Measurements from ENCODE around the gene SNRNP70. TPM values are rescaled to one million over a fixed set of nuclear protein-coding genes. Genes with fewer than 3 reads are reported as not detected.

SNRNP70 gene
- total RNA-seq, 1 donor from 2014 or later = 139 TPM

- ATAC-seq = peak; percentile 95
- DNase-seq = peak; percentile 79
- intact Hi-C loops (cut with micrococcal nuclease) = loop anchor here (10.0 kb wide), 1 partner anchor 50 kb away; no protein-coding TSS in a partner anchor
These were observed 9.5 kb downstream of the SNRNP70 start for GRCh38 chr19:49094505-49095482.

GRCh38 chr19:49097453-49098288, 12.4 kb downstream of the SNRNP70 start:
- ATAC-seq (peak; percentile 62), DNase-seq (peak; percentile 71)
- intact Hi-C loops (cut with micrococcal nuclease) = loop anchor here (10.0 kb wide), 1 partner anchor 47 kb away; no protein-coding TSS in a partner anchor

DNA sequence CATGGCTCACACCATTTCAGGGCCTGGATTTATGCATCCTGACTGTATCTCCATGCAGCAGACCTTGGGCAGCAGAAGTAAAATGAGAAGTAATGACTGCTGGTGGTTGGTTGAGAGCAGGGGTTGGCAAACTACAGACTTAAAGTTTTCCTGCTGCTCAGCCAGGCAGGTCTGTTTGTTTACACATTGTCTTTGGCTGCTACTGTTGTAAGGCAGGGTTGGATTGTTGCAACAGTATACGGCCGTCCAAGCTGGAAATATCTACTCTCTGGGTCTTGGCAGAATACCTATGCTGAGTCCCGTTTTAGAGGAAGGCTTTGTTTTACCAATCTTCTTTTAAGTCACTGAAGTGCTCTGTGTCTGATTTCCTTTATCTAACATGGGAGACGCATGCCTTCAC, 13.5 kb downstream of the SNRNP70 start:
- DNase-seq (no peak), ATAC-seq (no peak)
- intact Hi-C loops (cut with micrococcal nuclease) = loop anchor here (10.0 kb wide), 1 partner anchor 46 kb away; no protein-coding TSS in a partner anchor

DNA sequence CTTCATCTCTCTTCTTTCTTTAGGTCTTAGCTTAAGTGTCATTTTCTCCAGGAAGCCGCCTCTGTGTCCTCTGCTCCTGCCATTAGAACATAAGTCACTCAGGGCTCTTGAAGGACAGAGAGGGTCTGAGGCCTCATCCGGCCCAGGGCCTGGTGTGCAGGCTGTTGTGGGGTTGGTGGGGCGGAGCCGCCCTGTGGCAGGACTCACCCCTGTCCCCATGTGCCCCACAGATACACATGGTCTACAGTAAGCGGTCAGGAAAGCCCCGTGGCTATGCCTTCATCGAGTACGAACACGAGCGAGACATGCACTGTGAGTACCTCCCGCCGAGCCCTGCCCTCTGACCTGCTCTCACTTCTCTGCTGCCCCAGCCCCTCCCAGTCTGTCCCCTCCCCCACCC, 15.9 kb downstream of the SNRNP70 start:
- intact Hi-C loops (cut with micrococcal nuclease) = loop anchor here (5.0 kb wide), 1 partner anchor 106 kb away; no protein-coding TSS in a partner anchor
- no peak for DNase-seq
- no peak for ATAC-seq

- DNase-seq = no peak
- no peak for ATAC-seq
- intact Hi-C loops (cut with micrococcal nuclease) = loop anchor here (5.0 kb wide), 1 partner anchor 105 kb away; no protein-coding TSS in a partner anchor
These were observed 17.1 kb downstream of the SNRNP70 start for GRCh38 chr19:49102303-49102702.

- no peak for ATAC-seq
- intact Hi-C loops (cut with micrococcal nuclease) = loop anchor here (5.0 kb wide), 1 partner anchor 104 kb away; no protein-coding TSS in a partner anchor
- no peak for DNase-seq
These were observed 18.3 kb downstream of the SNRNP70 start for GRCh38 chr19:49103331-49104085.

- intact Hi-C loops (cut with micrococcal nuclease) = loop anchor here (5.0 kb wide), 1 partner anchor 103 kb away; no protein-coding TSS in a partner anchor
- ATAC-seq (no peak), DNase-seq (no peak)
These were observed 19.1 kb downstream of the SNRNP70 start for GRCh38 chr19:49104229-49104864.

DNA sequence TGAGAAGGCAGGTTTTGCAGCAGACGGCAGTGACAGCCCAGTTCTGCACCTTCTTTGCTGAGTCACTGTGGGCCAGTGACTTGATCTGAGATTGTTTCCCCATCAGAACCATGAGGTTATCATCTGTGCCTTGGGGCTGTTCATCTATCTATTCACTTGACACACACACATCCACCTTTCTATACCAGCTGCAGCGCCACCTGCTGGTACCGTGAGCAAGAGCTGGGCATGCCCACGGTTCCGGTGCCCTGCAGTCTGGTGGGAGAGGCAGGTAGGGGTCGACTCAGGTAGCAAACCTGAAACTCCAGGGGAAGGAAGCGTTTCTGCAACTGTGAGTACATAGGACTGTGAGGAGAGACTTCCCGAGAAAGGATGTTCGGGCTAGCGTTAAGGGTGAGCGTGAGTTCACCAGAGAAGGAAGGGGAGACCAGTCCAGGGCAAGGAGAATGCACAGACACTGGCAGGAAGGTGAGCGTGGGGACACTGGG, 21.4 kb downstream of the SNRNP70 start:
- ATAC-seq (peak; percentile 40), DNase-seq (peak; percentile 75)
- intact Hi-C loops (cut with micrococcal nuclease) = no loop called here

DNA sequence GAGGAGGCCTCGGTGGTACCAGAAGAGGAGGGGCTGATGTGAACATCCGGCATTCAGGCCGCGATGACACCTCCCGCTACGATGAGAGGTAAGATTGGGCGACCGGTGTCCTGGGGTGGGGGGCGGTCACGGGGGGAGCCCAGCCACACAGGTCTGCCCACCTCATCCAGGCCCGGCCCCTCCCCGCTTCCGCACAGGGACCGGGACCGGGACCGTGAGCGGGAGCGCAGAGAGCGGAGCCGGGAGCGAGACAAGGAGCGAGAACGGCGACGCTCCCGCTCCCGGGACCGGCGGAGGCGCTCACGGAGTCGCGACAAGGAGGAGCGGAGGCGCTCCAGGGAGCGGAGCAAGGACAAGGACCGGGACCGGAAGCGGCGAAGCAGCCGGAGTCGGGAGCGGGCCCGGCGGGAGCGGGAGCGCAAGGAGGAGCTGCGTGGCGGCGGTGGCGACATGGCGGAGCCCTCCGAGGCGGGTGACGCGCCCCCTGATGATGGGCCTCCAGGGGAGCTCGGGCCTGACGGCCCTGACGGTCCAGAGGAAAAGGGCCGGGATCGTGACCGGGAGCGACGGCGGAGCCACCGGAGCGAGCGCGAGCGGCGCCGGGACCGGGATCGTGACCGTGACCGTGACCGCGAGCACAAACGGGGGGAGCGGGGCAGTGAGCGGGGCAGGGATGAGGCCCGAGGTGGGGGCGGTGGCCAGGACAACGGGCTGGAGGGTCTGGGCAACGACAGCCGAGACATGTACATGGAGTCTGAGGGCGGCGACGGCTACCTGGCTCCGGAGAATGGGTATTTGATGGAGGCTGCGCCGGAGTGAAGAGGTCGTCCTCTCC, 22.6 kb downstream of the SNRNP70 start:
- peak; percentile 5 for ATAC-seq
- no peak for DNase-seq
- intact Hi-C loops (cut with micrococcal nuclease) = no loop called here

DNA sequence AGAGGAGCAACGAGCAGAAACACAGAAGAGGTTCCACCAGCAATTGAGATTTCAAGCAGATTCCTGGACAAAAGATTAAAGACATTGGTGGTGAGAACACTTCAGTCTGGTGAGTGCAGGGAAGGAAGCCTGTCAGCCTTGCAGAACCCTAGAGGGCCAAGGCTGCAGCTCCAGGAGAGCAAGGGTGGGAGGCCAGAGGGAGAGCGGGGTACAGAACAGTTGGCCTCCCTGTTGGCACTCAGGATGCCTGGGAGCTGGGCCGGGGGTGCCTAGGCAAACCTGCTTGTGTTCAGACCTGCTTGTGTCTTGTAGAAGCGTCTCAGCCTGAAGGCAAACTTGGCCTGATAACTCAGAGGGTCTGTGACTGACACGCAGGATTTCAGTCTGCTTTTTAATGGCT, 23.8 kb downstream of the SNRNP70 start:
- DNase-seq (no peak), ATAC-seq (no peak)
- intact Hi-C loops (cut with micrococcal nuclease) = no loop called here

- ATAC-seq = no peak
- intact Hi-C loops (cut with micrococcal nuclease) = no loop called here
- DNase-seq = no peak
These were observed 24.4 kb downstream of the SNRNP70 start for GRCh38 chr19:49109569-49110233.

GRCh38 chr19:49110567-49110966, 25.3 kb downstream of the SNRNP70 start:
- ATAC-seq = no peak
- intact Hi-C loops (cut with micrococcal nuclease) = no loop called here
- DNase-seq = no peak

DNA sequence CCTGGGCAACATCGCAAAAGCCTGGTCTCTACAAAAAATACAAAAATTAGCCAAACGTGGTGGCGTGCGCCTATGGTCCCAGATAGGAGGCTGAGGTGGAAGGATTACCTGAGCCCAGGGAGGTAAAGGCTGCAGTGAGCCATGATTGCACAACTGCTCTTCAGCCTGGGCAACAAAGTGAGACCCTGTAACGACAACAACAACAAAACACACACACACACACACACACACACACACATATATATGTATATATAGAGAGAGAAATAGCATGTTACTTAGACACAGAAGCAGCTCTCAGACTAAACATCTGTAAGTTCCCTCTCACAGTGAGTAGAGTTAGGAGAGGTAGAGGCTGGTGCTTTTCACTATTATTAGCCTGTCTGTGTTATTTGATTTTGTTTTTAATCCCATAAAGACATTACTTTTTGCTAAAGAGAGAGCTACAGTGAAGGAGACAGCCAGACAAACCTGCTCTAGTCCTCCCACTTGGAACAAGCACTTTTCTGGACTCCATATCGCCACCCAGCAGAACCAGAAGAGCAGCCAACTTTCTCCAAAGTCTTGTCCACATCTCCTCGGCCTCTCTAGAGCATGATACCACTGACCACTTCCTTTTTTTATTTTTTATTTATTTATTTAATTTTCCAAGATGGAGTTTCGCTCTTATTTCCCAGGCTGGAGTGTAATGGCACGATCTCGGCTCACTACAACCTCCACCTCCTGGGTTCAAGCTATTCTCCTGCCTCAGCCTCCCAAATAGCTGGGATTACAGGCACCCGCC, 26.2 kb downstream of the SNRNP70 start:
- no peak for ATAC-seq
- DNase-seq = no peak
- intact Hi-C loops (cut with micrococcal nuclease) = no loop called here

DNA sequence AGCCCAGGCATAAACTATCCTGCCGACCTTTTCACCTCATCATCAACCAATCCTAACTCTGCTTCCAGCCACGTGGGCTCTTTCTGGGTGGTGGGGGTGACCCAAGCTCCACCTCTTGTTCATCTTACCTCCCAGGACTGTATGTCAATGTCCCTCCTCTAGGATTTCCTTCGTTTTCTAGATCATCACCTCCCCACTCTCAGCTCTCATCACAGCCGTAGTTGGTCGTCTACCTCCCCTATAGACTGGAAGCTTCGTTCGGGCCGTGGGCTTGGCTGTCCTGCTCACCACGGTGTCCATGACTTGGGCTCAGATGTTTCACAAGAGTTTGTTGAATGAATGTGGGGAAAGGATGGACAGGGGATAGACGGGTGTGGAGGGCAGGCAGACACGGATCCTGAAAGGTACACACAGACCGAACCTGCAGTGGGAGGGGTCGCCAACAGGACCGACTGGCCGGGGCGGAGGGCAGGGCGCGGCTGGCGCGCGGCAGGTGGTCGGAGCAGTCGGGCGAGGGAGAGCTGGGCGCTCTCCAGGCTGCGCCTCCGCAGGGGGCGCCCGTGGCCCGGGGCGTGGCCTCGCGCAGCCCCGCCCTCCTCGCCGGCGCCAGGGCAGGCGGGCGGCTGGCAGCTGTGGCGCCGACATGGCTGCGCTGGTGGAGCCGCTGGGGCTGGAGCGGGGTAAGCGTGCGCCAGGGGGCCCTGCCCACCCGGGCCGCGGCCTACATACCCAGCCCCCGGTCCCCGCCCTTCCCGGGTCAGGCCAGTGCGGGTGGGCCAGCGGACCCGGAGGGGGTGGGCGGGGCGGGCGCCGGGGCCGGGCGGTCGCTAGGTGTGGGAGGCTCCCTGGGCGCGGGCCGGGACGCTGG, 28.7 kb downstream of the SNRNP70 start, which contains the start of gene LIN7B:
Gene LIN7B, plus strand, starts transcription at position 609 of the 868 bp plus-strand sequence. Its CDS starts 35 bp downstream, at position 644.
- intact Hi-C loops (cut with micrococcal nuclease) = no loop called here
- DNase-seq (peak; percentile 85), ATAC-seq (peak; percentile 61)
